Gastrocnemius medialis (tissue), 4 donors: ENCODE data around the gene SREK1IP1.

Source experiments
- CTCF ChIP-seq, 5 experiments: fragments of 450-650 bp in 3 of 5; fragments of 200-600 bp in 2 of 5; sonication (generic) in 2 of 5; IDR thresholded peaks in 4 of 5; conservative IDR thresholded peaks in 1 of 5; 1 replicate in 4 of 5; 2 replicates in 1 of 5; pipeline ENCODE4 v1.5.1; 2016 to 2019; ENCODE audit warnings: antibody characterized with exemption in 5 of 5, mild to moderate bottlenecking in 3 of 5, moderate library complexity in 3 of 5
- POLR2A ChIP-seq, 2 donors: fragments of 450-650 bp; IDR thresholded peaks; one replicate each; pipeline ENCODE4 v1.6.1; 2017; ENCODE audit warnings: antibody characterized with exemption in 2 of 2, mild to moderate bottlenecking in 2 of 2, moderate library complexity in 2 of 2

GRCh38 chr5:64727150-64727549 is 41.3 kb downstream of the SREK1IP1 start:
- TF ChIP-seq CTCF (IDR thresholded peaks at IDR 0.05 in 4 of 5, conservative IDR thresholded peaks at IDR 0.05 in 1 of 5) (no peak), POLR2A (IDR thresholded peaks at IDR 0.05) (no peak)
